Measurements from ENCODE around the gene LHPP.

LHPP gene

GRCh38 chr10:124523901-124524300, 62.3 kb downstream of the LHPP start:
- CTCF ChIA-PET = interaction anchor here (1.1 kb wide), 1 partner anchor 218 kb away, joined by 3 read pairs; no protein-coding TSS in a partner anchor
- POLR2A ChIA-PET = no interaction called here

GRCh38 chr10:124524991-124525653, 63.5 kb downstream of the LHPP start:
- CTCF ChIA-PET = interaction anchor here (0.6 to 1.4 kb wide), 4 partner anchors 216 to 1301 kb away, joined by 3 to 5 read pairs (median 4); no protein-coding TSS in a partner anchor
- H3K27ac ChIP-seq (ENCODE audit: extremely low read depth, low read depth, low read length) = no peak overlapping the region
- H3K4me1 ChIP-seq (ENCODE audit: control insufficient read depth, insufficient read depth, low read length) = no peaks in the 10 kb centered on the region
- H3K9me3 ChIP-seq (ENCODE audit: control insufficient read depth, insufficient read depth, low read depth, low read length) = no peaks in the 10 kb centered on the region
- no peaks in the 10 kb centered on the region for H3K36me3 ChIP-seq (ENCODE audit: control insufficient read depth in 2 of 2, insufficient read depth in 1 of 2, low read length in 2 of 2)
- TF ChIP-seq ZFHX2 (tag by site-specific recombination; conservative IDR thresholded peaks at IDR 0.05) (peak; percentile 66), EGR2 (tag by site-specific recombination; IDR thresholded peaks at IDR 0.05; ENCODE audit: low read depth) (peak; percentile 79), ZNF416 (tag by site-specific recombination; IDR thresholded peaks at IDR 0.05) (no peak)
- POLR2A ChIA-PET = no interaction called here
- no peak overlapping the region for H3K4me3 ChIP-seq (ENCODE audit: low read depth, low read length)

More at GRCh38 chr10:124523901-124524300, 62.3 kb downstream of the LHPP start:
- no peaks in the 10 kb centered on the region for H3K4me1 ChIP-seq (ENCODE audit: control insufficient read depth, insufficient read depth, low read length)
- H3K36me3 ChIP-seq (ENCODE audit: control insufficient read depth in 2 of 2, insufficient read depth in 1 of 2, low read length in 2 of 2) = no peaks in the 10 kb centered on the region
- no peaks in the 10 kb centered on the region for H3K9me3 ChIP-seq (ENCODE audit: control insufficient read depth, insufficient read depth, low read depth, low read length)
- H3K27ac ChIP-seq (ENCODE audit: extremely low read depth, low read depth, low read length) = no peak overlapping the region
- TF ChIP-seq ZNF184 (tag by site-specific recombination; IDR thresholded peaks at IDR 0.05) = no peak
- no peak for TF ChIP-seq ZNF704 (tag by site-specific recombination; IDR thresholded peaks at IDR 0.05)
- TF ChIP-seq ZNF302 (tag by site-specific recombination; IDR thresholded peaks at IDR 0.05; ENCODE audit: low read depth) = no peak
- no peak for TF ChIP-seq ZNF621 (tag by site-specific recombination; IDR thresholded peaks at IDR 0.05)
- no peak for TF ChIP-seq ZNF488 (tag by site-specific recombination; IDR thresholded peaks at IDR 0.05)
- TF ChIP-seq ZNF211 (tag by site-specific recombination; IDR thresholded peaks at IDR 0.05; ENCODE audit: low read depth) = no peak
- no peak for TF ChIP-seq ZNF394 (tag by site-specific recombination; IDR thresholded peaks at IDR 0.05; ENCODE audit: borderline replicate concordance)
- TF ChIP-seq ZNF280D (tag by site-specific recombination; IDR thresholded peaks at IDR 0.05) = no peak
- no peak for TF ChIP-seq ZSCAN23 (tag by site-specific recombination; IDR thresholded peaks at IDR 0.05)
- TF ChIP-seq ZBTB48 (tag by site-specific recombination; IDR thresholded peaks at IDR 0.05) = no peak
- TF ChIP-seq ZNF366 (tag by site-specific recombination; conservative IDR thresholded peaks at IDR 0.05) = no peak
- TF ChIP-seq ZNF544 (tag by site-specific recombination; IDR thresholded peaks at IDR 0.05) = no peak
- no peak for TF ChIP-seq ZNF133 (tag by site-specific recombination; IDR thresholded peaks at IDR 0.05)
- no peak for TF ChIP-seq ZNF362 (tag by site-specific recombination; IDR thresholded peaks at IDR 0.05)
- no peak for TF ChIP-seq ZNF629 (tag by site-specific recombination; IDR thresholded peaks at IDR 0.05)
- no peak for TF ChIP-seq ZSCAN30 (tag by site-specific recombination; IDR thresholded peaks at IDR 0.05)
- TF ChIP-seq ZNF473 (tag by site-specific recombination; IDR thresholded peaks at IDR 0.05) = no peak
- TF ChIP-seq IKZF3 (tag by site-specific recombination; IDR thresholded peaks at IDR 0.05) = no peak
- TF ChIP-seq MYNN (tag by site-specific recombination; IDR thresholded peaks at IDR 0.05; ENCODE audit: borderline replicate concordance) = no peak
- TF ChIP-seq ZNF223 (tag by site-specific recombination; IDR thresholded peaks at IDR 0.05) = no peak
- H3K4me3 ChIP-seq (ENCODE audit: low read depth, low read length) = no peak overlapping the region
